Chondrocyte (in vitro differentiated cells): ENCODE measurements around the gene MEX3D. TPM values are rescaled to one million over a fixed set of nuclear protein-coding genes. Genes with fewer than 3 reads are reported as not detected.

ENCODE experiments used
- DNase-seq: peaks from one replicate; pipeline ENCODE4 v3.0.0; 2021; ENCODE audit warnings: mixed read lengths, low spot score
- H3K27ac Mint-ChIP-seq: one replicate; pipeline ENCODE4 v1.8.0; 2021; ENCODE audit warnings: mild to moderate bottlenecking, moderate library complexity, mixed read lengths; ENCODE audit not compliant: unreplicated experiment
- H3K27me3 Mint-ChIP-seq: 2 replicates; pipeline ENCODE4 v1.8.0; 2021; ENCODE audit warnings: low read depth, mixed read lengths
- H3K36me3 Mint-ChIP-seq: 2 replicates; pipeline ENCODE4 v1.8.0; 2021; ENCODE audit warnings: low read depth, mixed read lengths
- H3K4me1 Mint-ChIP-seq: 2 replicates; pipeline ENCODE4 v1.8.0; 2021; ENCODE audit warnings: low read depth, mild to moderate bottlenecking, mixed read lengths
- H3K4me3 Mint-ChIP-seq: one replicate; pipeline ENCODE4 v1.8.0; 2021; ENCODE audit warnings: mild to moderate bottlenecking, moderate library complexity, mixed read lengths; ENCODE audit not compliant: unreplicated experiment
- H3K9me3 Mint-ChIP-seq: 2 replicates; pipeline ENCODE4 v1.8.0; 2021; ENCODE audit warnings: low read depth, mixed read lengths
- CTCF ChIP-seq: fragments of 200-600 bp; sonication (generic); IDR thresholded peaks from 2 replicates; pipeline ENCODE4 v1.5.0; 2021; ENCODE audit warnings: antibody characterized with exemption, mild to moderate bottlenecking, moderate library complexity
- total RNA-seq: library from RNA; stranded (reverse); gene quantifications from 3 replicates; pipeline ENCODE4 v1.2.1, GENCODE V29; 2021

Gene MEX3D
- total RNA-seq, 1 donor from 2014 or later, result 60.1 TPM

GRCh38 chr19:1613146-1613545, 45.0 kb upstream of the MEX3D start:
- Mint-ChIP-seq H3K27ac (no peak overlapping the region), H3K36me3 (peaks cover 19% of the 10 kb centered on the region), H3K4me1 (no peaks in the 10 kb centered on the region), H3K27me3 (no peaks in the 10 kb centered on the region), H3K9me3 (no peaks in the 10 kb centered on the region), H3K4me3 (no peak overlapping the region)
- DNase-seq, result no peak
- TF ChIP-seq CTCF, result no peak

DNA sequence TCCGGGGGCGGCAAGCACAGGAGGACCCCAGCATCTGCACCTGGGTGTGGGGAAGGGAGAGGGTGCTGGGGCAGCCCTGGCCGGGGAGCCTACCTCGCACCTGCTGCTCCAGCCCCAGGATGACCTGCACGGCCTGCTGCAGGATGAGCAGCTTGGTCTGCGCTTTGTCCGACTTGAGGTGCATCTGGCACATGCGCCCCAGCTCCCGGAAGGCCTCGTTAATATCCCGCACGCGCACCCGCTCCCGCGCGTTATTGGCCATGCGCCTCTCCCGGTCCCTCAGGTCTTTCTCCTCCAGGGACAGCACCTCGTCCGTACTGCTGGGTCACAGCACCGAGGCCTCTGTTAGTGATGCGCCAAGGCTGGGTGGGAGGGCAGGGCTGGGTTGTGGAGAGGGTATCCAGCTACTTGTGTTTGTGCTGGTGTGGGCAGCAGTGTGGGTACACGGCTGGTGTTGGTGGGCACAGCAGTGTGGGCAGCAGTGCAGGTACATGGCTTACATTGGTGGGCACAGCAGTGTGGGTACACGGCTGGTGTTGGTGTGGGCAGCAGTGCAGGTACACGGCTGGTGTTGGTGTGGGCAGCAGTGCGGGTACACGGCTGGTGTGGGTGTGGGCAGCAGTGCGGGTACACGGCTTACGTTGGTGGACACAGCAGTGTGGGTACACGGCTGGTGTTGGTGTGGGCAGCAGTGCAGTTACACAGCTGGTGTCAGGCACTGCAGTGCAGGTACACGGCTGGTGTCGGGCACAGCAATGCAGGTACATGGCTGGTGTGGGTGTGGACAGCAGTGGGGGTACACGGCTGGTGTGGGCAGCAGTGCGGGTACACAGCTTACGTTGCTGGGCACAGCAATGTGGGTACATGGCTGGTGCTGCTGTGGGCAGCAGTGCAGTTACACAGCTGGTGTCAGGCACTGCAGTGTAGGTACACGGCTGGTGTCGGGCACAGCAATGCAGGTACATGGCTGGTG, 44.3 kb upstream of the MEX3D start:
- Mint-ChIP-seq H3K9me3 (no peaks in the 10 kb centered on the region), H3K27me3 (no peaks in the 10 kb centered on the region), H3K36me3 (peaks cover 17% of the 10 kb centered on the region), H3K4me1 (no peaks in the 10 kb centered on the region), H3K4me3 (no peak overlapping the region), H3K27ac (no peak overlapping the region)
- no peak for TF ChIP-seq CTCF
- no peak for DNase-seq

DNA sequence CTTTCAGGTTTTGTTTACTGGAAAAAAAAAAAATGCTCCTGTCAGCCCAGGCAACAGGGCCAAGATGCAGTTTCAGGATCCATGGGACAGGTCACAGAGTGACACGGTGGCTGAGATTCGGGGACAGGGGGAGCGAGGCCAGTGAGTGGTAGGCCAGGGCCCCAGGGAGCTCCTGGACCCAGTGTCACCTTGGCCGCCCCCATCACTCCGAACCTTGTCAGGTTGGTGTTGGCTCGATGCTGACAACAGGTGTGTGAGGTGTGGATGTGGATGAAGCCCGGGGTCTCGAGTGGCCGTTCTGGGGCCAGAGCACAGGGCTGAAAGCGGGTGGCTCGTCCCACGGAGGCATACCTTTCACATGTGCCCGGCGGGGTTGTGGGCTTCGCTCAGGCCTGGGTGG, 43.2 kb upstream of the MEX3D start:
- H3K9me3 Mint-ChIP-seq, result no peaks in the 10 kb centered on the region
- TF ChIP-seq CTCF, result no peak
- no peaks in the 10 kb centered on the region for H3K27me3 Mint-ChIP-seq
- no peak for DNase-seq
- H3K36me3 Mint-ChIP-seq, result peaks cover 17% of the 10 kb centered on the region
- H3K4me3 Mint-ChIP-seq, result no peak overlapping the region
- H3K4me1 Mint-ChIP-seq, result peaks cover 5% of the 10 kb centered on the region
- H3K27ac Mint-ChIP-seq, result peak overlapping the region; percentile 42

GRCh38 chr19:1610579-1610978, 42.5 kb upstream of the MEX3D start:
- H3K9me3 Mint-ChIP-seq, result no peaks in the 10 kb centered on the region
- peaks cover 10% of the 10 kb centered on the region for H3K4me1 Mint-ChIP-seq
- H3K27me3 Mint-ChIP-seq, result no peaks in the 10 kb centered on the region
- H3K27ac Mint-ChIP-seq, result no peak overlapping the region
- no peak for DNase-seq
- no peak for TF ChIP-seq CTCF
- H3K36me3 Mint-ChIP-seq, result peaks cover 14% of the 10 kb centered on the region
- H3K4me3 Mint-ChIP-seq, result no peak overlapping the region

DNA sequence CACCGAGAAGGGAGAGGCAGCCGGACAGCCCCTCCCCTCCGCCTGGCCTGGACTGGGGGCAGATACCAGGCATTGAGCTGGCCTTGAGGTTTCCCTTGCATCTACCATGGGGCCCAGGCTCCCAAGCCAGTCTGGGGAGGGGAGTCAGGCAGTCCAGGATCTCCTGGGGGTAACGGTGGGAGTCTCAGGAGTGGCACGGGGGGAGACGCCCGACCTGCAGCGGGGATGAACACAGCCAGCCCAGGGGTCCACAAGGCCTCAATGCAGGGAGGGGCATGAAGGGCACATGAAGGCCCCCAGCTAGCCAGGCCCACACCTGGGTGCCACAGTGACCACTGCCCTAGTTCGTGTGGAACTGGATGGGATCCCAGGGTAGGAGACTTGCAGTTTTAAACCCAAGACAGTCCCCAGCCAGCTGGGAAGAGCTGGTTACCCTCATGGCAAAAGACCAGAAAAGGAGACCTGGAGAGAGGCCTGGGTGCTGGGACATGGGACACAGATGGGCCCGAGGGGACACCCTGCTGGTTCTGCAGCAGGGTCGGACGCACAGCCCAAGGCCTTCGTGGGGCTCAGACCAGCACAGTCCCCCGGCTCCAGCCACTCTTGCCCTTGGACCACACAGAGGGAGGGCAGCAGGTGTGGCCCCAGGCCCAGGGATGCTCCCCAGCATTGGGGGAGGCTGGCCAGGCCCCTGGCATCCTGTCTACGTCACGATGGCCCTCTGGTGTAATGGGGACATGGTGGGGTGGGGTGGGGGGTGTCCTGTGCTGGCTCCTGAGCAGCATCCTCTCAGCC, 41.8 kb upstream of the MEX3D start:
- H3K27me3 Mint-ChIP-seq, result no peaks in the 10 kb centered on the region
- no peaks in the 10 kb centered on the region for H3K9me3 Mint-ChIP-seq
- TF ChIP-seq CTCF, result no peak
- DNase-seq, result no peak
- no peak overlapping the region for H3K27ac Mint-ChIP-seq
- peaks cover 10% of the 10 kb centered on the region for H3K36me3 Mint-ChIP-seq
- H3K4me1 Mint-ChIP-seq, result peaks cover 10% of the 10 kb centered on the region
- H3K4me3 Mint-ChIP-seq, result no peak overlapping the region
